A549 (cell line): ENCODE results near the gene CIROP. TPM values are rescaled to one million over a fixed set of nuclear protein-coding genes. Genes with fewer than 3 reads are reported as not detected.
A peak's percentile ranks its signal among the peaks of the same experiment; 100 is the strongest.

Source experiments
- ATAC-seq, 2 experiments: fragments of 200-7000 bp in 1 of 2; fragments of >200 bp in 1 of 2; cut with Nextera tagmentation in 1 of 2; cut with Tn5 transposase in 1 of 2; 3 replicates each; pipeline versions ENCODE4 v1.8.0 to v1.9.1; 2018 to 2020; ENCODE audit warnings: mild to moderate bottlenecking in 1 of 2, moderate library complexity in 1 of 2
- CTCF ChIA-PET: fragments of 300-600 bp; sonication (Branson Sonifier 250); formaldehyde crosslinking; extraction: SDS; loops from one replicate; lab custom pipeline; 2021; ENCODE audit warnings: antibody characterized with exemption, inconsistent platforms; lab: Yijun Ruan, JAX
- POLR2A ChIA-PET: fragments of 350-600 bp; formaldehyde crosslinking; extraction: SDS; loops from one replicate; lab custom pipeline; 2021; ENCODE audit warnings: antibody characterized with exemption, inconsistent platforms; lab: Yijun Ruan, JAX
- DNase-seq, 2 experiments: peaks; one replicate each; pipeline versions ENCODE4 v3.0.0 to v3.0.0-alpha.2; 2011 to 2016; ENCODE audit warnings: low read depth in 1 of 2, low spot score in 1 of 2
- FAIRE-seq: peaks from 2 replicates; lab custom pipeline; 2011; peaks lifted over from hg19 to GRCh38; lab: Jason Lieb, UNC
- H3K27ac ChIP-seq, 2 experiments: fragments of >200 bp; sonication (Bioruptor Twin); formaldehyde crosslinking; 3 replicates each; pipeline ENCODE4 v1.5.1; 2016 to 2017
- H3K4me1 ChIP-seq: fragments of >200 bp; sonication (Bioruptor Twin); formaldehyde crosslinking; 3 replicates; pipeline ENCODE4 v1.6.1; 2016
- H3K4me2 ChIP-seq: fragments of >200 bp; sonication (Bioruptor Twin); formaldehyde crosslinking; 3 replicates; pipeline ENCODE4 v1.6.1; 2016
- H3K4me3 ChIP-seq: fragments of >200 bp; sonication (Bioruptor Twin); formaldehyde crosslinking; 3 replicates; pipeline ENCODE4 v1.5.1; 2016
- H3K9me3 ChIP-seq: fragments of >200 bp; sonication (Bioruptor Twin); formaldehyde crosslinking; 3 replicates; pipeline ENCODE4 v1.6.1; 2016
- ATOH8 ChIP-seq: fragments of 250-450 bp; sonication (Bioruptor Pico); IDR thresholded peaks from 2 replicates; pipeline ENCODE4 v1.5.0; 2020; ENCODE audit warnings: low read depth, mild to moderate bottlenecking, moderate library complexity
- BCL3 ChIP-seq: fragments of >200 bp; sonication (Bioruptor Twin); formaldehyde crosslinking; IDR thresholded peaks from 3 replicates; pipeline ENCODE4 v1.6.1; 2016
- CHD4 ChIP-seq: fragments of 200-600 bp; sonication (generic); IDR thresholded peaks from 2 replicates; pipeline ENCODE4 v1.6.1; 2016; ENCODE audit warnings: antibody characterized with exemption, mild to moderate bottlenecking, borderline replicate concordance
- EHF ChIP-seq: fragments of 250-450 bp; sonication (Bioruptor Pico); IDR thresholded peaks from 2 replicates; pipeline ENCODE4 v1.5.0; 2020; ENCODE audit warnings: mild to moderate bottlenecking
- EP300 ChIP-seq, 2 experiments: fragments of >200 bp; sonication (Bioruptor Twin); formaldehyde crosslinking; IDR thresholded peaks; 2 replicates in 1 of 2; 3 replicates in 1 of 2; pipeline ENCODE4 v1.6.1; 2016 to 2017
- FOSB ChIP-seq: fragments of 250-450 bp; sonication (Bioruptor Pico); IDR thresholded peaks from 2 replicates; pipeline ENCODE4 v1.5.0; 2020; ENCODE audit warnings: mild to moderate bottlenecking, moderate library complexity
- FOSL2 ChIP-seq, 2 experiments: fragments of 450-650 bp in 1 of 2; fragments of >200 bp in 1 of 2; sonication (Bioruptor Twin) in 1 of 2; formaldehyde crosslinking; IDR thresholded peaks; 2 replicates each; pipeline versions ENCODE4 v1.5.0 to v1.6.1; 2016 to 2020; ENCODE audit warnings: mild to moderate bottlenecking in 1 of 2, moderate library complexity in 1 of 2
- HEYL ChIP-seq: fragments of 250-450 bp; sonication (Bioruptor Pico); IDR thresholded peaks from 2 replicates; pipeline ENCODE4 v1.8.0; 2021; ENCODE audit warnings: mild to moderate bottlenecking, moderate library complexity
- HMGXB4 ChIP-seq: fragments of 250-450 bp; sonication (Bioruptor Pico); IDR thresholded peaks from 2 replicates; pipeline ENCODE4 v1.5.0; 2021; ENCODE audit warnings: mild to moderate bottlenecking, moderate library complexity, borderline replicate concordance
- HOXB5 ChIP-seq: fragments of 250-450 bp; sonication (Bioruptor Pico); IDR thresholded peaks from 2 replicates; pipeline ENCODE4 v1.5.0; 2020; ENCODE audit warnings: mild to moderate bottlenecking, moderate library complexity
- RARB ChIP-seq: fragments of 250-450 bp; sonication (Bioruptor Pico); IDR thresholded peaks from 2 replicates; pipeline ENCODE4 v1.8.0; 2021; ENCODE audit warnings: mild to moderate bottlenecking, moderate library complexity
- RNF2 ChIP-seq: fragments of 200-600 bp; sonication (generic); IDR thresholded peaks from 2 replicates; pipeline ENCODE4 v1.6.1; 2016; ENCODE audit warnings: low read depth, mild to moderate bottlenecking, antibody characterized with exemption, moderate library complexity, borderline replicate concordance
- TFCP2L1 ChIP-seq: fragments of 250-450 bp; sonication (Bioruptor Pico); IDR thresholded peaks from 2 replicates; pipeline ENCODE4 v1.5.0; 2021; ENCODE audit warnings: mild to moderate bottlenecking
- ZSCAN20 ChIP-seq: fragments of 250-450 bp; sonication (Bioruptor Pico); IDR thresholded peaks from 2 replicates; pipeline ENCODE4 v1.8.0; 2022; ENCODE audit warnings: mild to moderate bottlenecking, moderate library complexity
- WGBS: methylation state at CpG from one replicate; pipeline ENCODE4 v1.1.6; 2017; ENCODE audit errors: missing lambda C conversion rate; 5-methylcytosine and 5-hydroxymethylcytosine counted together
- polyA plus RNA-seq, 4 experiments: library from polyadenylated mRNA; depleted of rRNA in 3 of 4; stranded (reverse); fragments of >200 nt; fragmentation: RNase III in 1 of 4; extraction: RNeasy Plus Mini Kit Qiagen cat#74134 plus additional on column Dnase treatment in 1 of 4; gene quantifications; 2 replicates in 3 of 4; 3 replicates in 1 of 4; pipeline ENCODE4 v1.2.3, GENCODE V29; 2011 to 2017
- TF ChIP-seq, protein P1 (sequence below): IDR thresholded peaks from 2 replicates; pipeline ENCODE4 v1.6.1; 2012
- TF ChIP-seq, protein P2 (sequence below): fragments of >200 bp; sonication (Bioruptor Twin); formaldehyde crosslinking; IDR thresholded peaks from 2 replicates; pipeline ENCODE4 v1.6.1; 2016

The CIROP gene
- polyA plus RNA-seq, 2 of the 4 experiments (the other 2 are of a cell fraction), result not detected

GRCh38 chr14:23148591-23149249 lies 43.9 kb upstream of the CIROP start:
- FAIRE-seq, result no peak
- Histone ChIP-seq H3K4me2 (no peak overlapping the region), H3K4me1 (peaks cover 28% of the 10 kb centered on the region), H3K27ac (no peak overlapping the region; a peak in 1 of 6 replicates), H3K9me3 (no peaks in the 10 kb centered on the region), H3K4me3 (no peak overlapping the region)
- no peak for DNase-seq
- POLR2A ChIA-PET, result no interaction called here
- CTCF ChIA-PET, result interaction anchor here (1.0 to 11.0 kb wide), 4 partner anchors 14 to 38 kb away, joined by 3 to 75 read pairs (median 20); partner anchors contain the start of gene SLC7A8
- ATAC-seq, result no peak
- WGBS, result 88% methylated on average over 5 of the region's 5 CpGs
- TF ChIP-seq HEYL (CRISPR knock-in tag) (no peak), TFCP2L1 (CRISPR knock-in tag) (no peak), EP300 (IDR thresholded peaks at IDR 0.05) (no peak), HMGXB4 (no peak), BCL3 (no peak)

GRCh38 chr14:23147676-23148075 lies 42.9 kb upstream of the CIROP start:
- FAIRE-seq, result no peak

GRCh38 chr14:23146980-23147379 lies 42.2 kb upstream of the CIROP start:
- H3K4me1 ChIP-seq, result peaks cover 34% of the 10 kb centered on the region
- no peaks in the 10 kb centered on the region for H3K9me3 ChIP-seq
- DNase-seq, result no peak
- 63% methylated on average over 4 of the region's 4 CpGs for WGBS
- FAIRE-seq, result no peak
- TF ChIP-seq FOSL2 (IDR thresholded peaks at IDR 0.05), result no peak
- no peak for TF ChIP-seq FOSL2 (CRISPR knock-in tag; IDR thresholded peaks at IDR 0.05)
- no peak for TF ChIP-seq CHD4
- TF ChIP-seq TFCP2L1 (CRISPR knock-in tag), result no peak
- no peak for TF ChIP-seq HMGXB4
- no peak for TF ChIP-seq FOSB
- TF ChIP-seq, protein P1, sequence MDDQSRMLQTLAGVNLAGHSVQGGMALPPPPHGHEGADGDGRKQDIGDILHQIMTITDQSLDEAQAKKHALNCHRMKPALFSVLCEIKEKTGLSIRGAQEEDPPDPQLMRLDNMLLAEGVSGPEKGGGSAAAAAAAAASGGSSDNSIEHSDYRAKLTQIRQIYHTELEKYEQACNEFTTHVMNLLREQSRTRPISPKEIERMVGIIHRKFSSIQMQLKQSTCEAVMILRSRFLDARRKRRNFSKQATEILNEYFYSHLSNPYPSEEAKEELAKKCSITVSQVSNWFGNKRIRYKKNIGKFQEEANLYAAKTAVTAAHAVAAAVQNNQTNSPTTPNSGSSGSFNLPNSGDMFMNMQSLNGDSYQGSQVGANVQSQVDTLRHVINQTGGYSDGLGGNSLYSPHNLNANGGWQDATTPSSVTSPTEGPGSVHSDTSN, result no peak
- TF ChIP-seq, protein P2, sequence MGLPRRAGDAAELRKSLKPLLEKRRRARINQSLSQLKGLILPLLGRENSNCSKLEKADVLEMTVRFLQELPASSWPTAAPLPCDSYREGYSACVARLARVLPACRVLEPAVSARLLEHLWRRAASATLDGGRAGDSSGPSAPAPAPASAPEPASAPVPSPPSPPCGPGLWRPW, result no peak
- no peak for TF ChIP-seq RARB (CRISPR knock-in tag)
- no peak for TF ChIP-seq EHF (CRISPR knock-in tag)
- no peak for TF ChIP-seq ATOH8
- TF ChIP-seq RNF2, result no peak
- TF ChIP-seq ZSCAN20, result no peak
- ATAC-seq, result no peak
- peak overlapping the region; percentile 22 to 50; a peak in 4 of 6 replicates for H3K27ac ChIP-seq
- CTCF ChIA-PET, result interaction anchor here (0.9 to 12.5 kb wide), 4 partner anchors 25 to 175 kb away, joined by 3 to 80 read pairs (median 39); partner anchors contain the start of genes CEBPE and SLC7A8
- POLR2A ChIA-PET, result no interaction called here
- H3K4me2 ChIP-seq, result peak overlapping the region; percentile 35; the same call in 1 of the 3 replicates
- H3K4me3 ChIP-seq, result no peak overlapping the region

More at GRCh38 chr14:23147676-23148075, 42.9 kb upstream of the CIROP start:
- Histone ChIP-seq H3K4me1 (peaks cover 28% of the 10 kb centered on the region), H3K4me2 (peak overlapping the region; percentile 25; the same call in 2 of the 3 replicates), H3K4me3 (no peak overlapping the region)
- ATAC-seq (peak in 1 of 2 experiments; percentile 64; a peak in 3 of 6 replicates), DNase-seq (peak in 1 of 2 experiments; percentile 48)
- 63% methylated on average over 1 of the region's 1 CpG for WGBS
- POLR2A ChIA-PET, result no interaction called here
- TF ChIP-seq HOXB5 (CRISPR knock-in tag) (no peak), FOSL2 (IDR thresholded peaks at IDR 0.05) (no peak), FOSL2 (CRISPR knock-in tag; IDR thresholded peaks at IDR 0.05) (0 out of 2 replicates have a peak, but pooled peaks have one; percentile 6)
- TF ChIP-seq, all 56 proteins: peak for 1
- H3K9me3 ChIP-seq, result no peaks in the 10 kb centered on the region
- H3K27ac ChIP-seq, result peak overlapping the region in 1 of 2 experiments; percentile 32; a peak in 3 of 6 replicates
- CTCF ChIA-PET, result interaction anchor here (0.5 to 12.5 kb wide), 5 partner anchors 25 to 175 kb away, joined by 3 to 80 read pairs (median 3); partner anchors contain the start of genes CEBPE and SLC7A8
